GM18861 (cell line): Measurements from ENCODE around the gene WDFY3.

Source experiments
- ATAC-seq: cut with Tn5 transposase; IDR thresholded peaks from one replicate; pipeline ENCODE4 v1.9.1; 2021; ENCODE audit not compliant: unreplicated experiment

WDFY3 gene

GRCh38 chr4:84954982-84955567 lies 11.4 kb downstream of the WDFY3 start:
- ATAC-seq = no peak

DNA sequence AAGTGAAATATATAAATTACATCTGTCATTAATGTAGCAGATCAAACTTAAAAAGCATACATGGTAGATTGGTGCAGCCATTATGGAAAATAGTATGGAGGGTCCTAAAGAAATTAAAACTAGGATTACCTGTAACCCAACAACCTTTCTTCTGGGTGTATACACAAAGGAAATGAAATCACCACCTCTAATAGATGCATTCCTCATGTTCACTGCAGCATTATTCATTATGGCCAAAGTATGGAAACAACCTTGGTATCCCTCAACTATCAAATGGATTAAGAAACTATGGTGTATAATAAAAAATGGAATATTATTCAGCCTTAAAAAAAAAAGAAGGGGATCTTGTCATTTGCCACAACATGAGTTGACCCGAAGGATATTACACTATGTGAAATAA lies 13.7 kb downstream of the WDFY3 start:
- no peak for ATAC-seq

DNA sequence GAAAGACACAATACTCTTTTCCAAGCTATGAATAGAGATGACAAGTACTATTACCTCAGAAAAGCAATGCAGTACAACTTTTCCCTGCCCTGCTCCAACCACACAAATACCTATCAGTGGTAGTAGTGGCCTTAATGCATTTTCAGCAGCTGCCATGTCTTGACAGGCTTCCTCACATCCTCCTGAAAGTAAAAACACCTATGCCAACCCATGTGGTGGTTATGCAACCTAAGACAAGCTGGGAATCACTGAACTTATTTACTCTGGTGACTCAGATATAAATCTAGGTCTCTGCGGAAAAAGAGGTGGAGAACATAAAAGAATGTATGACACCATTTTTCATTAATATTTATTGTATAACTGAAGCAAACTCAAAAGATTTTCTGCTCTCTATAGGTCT lies 14.5 kb downstream of the WDFY3 start:
- ATAC-seq = no peak

DNA sequence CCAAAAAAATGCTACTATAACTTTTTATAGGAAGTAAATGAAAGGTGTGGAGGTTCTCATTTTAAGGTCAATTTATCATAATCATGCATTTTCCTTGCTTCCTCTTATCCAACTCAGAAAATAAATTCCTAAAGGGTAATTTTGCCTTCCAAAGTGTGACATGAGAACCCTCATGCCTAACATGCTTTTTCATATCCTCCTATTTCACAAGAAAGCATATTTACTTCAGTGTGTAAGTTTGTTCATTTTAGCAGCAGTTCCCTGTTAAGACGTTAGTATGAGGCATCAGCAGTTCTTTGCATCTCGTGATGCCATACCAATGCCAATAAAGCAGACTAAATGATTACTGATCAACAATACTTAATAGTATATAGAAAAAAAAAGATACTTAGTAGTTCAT lies 18.4 kb downstream of the WDFY3 start:
- no peak for ATAC-seq

DNA sequence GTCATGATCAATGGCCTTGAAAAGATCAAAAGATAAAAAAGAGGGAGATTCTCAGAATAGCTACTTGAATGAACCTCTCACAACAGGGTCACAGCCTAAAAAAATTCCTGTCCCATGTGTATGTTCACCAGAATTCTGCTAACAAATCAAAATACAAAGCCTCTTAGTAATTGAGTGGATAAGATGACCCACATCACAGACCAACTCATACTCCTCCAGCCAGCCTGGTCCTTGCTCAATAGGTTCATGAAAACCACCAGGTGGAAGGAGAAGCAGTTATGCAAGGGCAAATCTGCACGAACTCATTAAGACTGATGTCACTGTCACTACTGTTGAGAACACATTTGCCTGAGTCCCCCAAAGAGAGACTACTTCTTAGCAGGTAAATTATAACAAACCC lies 21.5 kb downstream of the WDFY3 start:
- ATAC-seq = no peak

- ATAC-seq = no peak
Measured at GRCh38 chr4:84940960-84941359, 25.5 kb downstream of the WDFY3 start.

DNA sequence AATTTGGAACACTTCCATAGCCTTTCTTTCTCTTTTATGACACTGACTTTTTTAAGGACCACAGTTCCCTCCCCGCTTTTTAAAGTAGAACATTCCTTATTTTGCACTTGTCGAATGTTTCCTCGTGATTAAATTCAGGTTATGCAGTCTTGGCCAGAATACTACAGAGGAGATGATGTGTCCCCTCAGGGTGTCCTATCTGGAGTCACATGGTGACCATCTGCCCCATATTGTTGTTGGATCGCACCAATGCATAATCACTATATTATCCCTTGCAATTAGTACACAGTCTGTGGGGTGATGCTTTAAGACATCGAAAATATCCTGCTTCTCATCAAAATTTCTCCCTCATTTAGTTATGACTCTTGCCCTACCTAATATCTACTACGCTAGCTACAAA lies 27.4 kb downstream of the WDFY3 start:
- no peak for ATAC-seq

GRCh38 chr4:84938316-84938715 lies 28.2 kb downstream of the WDFY3 start:
- no peak for ATAC-seq

GRCh38 chr4:84937381-84937977 lies 29.0 kb downstream of the WDFY3 start:
- no peak for ATAC-seq

GRCh38 chr4:84936123-84936522 lies 30.4 kb downstream of the WDFY3 start:
- no peak for ATAC-seq

GRCh38 chr4:84932462-84932861 lies 34.0 kb downstream of the WDFY3 start:
- ATAC-seq = no peak

DNA sequence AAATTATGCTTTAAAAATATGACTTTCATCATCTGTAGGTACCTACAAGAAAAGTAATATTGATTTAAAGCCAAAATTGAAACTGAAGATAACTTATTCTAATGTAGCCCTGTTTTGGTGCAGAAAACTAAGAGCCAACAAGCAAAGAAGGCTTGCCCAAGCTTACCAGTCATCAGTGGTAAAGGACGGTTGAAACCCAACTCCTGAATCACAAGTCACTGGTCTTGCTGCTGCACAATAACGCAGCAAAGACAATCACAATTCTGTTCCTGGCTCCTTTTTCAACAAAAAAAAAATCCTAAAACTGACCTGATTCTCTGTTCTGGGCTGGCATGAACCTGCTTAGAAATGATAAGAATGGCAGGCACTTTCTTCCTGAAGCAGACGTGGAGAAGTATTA lies 34.5 kb downstream of the WDFY3 start:
- ATAC-seq = no peak

DNA sequence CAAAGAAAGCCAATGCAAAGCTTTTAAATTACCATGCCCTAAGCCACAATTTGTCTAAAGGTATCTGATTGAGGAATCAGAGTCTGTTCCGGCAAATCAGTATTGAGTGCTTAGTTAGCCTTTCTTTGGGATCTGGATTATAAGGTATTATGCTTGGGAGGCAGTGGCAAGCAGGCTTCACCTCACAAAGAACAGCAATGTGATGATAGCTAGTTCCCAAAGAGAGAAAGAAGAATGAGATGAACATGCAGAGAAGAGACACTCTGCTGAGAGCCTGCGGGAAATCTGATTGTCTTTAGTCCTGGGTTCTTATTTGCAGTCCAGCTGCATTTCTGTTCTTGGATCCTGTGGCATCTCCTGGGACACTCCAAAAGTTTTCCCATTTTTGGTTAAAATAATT lies 35.2 kb downstream of the WDFY3 start:
- no peak for ATAC-seq

- ATAC-seq = no peak
Measured at GRCh38 chr4:84928089-84928488, 38.4 kb downstream of the WDFY3 start.

DNA sequence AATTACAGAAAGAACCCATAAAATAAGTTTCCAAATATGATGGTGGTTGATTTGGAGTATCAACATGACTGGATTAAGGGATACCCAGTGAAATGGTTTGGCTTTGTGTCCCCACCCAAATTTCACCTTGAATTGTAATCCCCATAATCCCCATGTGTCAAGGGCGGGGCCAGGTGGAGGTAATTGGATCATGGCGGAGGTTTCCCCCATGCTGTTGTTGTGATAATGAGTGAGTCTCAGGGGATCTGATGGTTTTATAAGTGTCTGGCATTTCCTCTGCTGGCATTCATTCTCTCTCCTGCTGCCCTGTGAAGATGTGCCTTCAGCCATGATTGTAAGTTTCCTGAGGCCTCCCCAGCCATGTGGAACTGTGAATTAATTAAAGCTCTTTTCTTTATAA lies 39.1 kb downstream of the WDFY3 start:
- no peak for ATAC-seq

DNA sequence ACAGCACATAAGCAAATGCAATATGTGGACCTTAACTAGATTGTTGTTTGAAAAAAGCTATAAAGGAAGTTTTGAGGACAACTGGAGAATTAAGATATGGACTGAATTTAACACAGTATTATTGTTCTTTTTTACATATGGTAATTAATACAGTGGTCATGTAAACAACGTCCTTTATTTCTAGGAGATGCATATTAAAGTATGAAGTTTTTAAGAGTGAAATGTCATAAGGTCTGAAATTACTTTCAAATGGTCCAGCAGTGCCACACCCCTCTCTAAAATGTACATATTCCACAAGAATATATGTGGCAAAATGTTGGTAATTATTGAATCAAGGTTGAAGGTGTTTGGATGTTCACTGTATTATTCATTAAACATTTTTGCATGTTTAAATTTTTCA lies 40.9 kb downstream of the WDFY3 start:
- ATAC-seq = no peak

- ATAC-seq = no peak
Measured at GRCh38 chr4:84924434-84924833, 42.1 kb downstream of the WDFY3 start.

GRCh38 chr4:84920617-84921016 lies 45.9 kb downstream of the WDFY3 start:
- ATAC-seq = no peak

- no peak for ATAC-seq
Measured at GRCh38 chr4:84917869-84918600, 48.5 kb downstream of the WDFY3 start.

- no peak for ATAC-seq
Measured at GRCh38 chr4:84917086-84917821, 49.2 kb downstream of the WDFY3 start.

GRCh38 chr4:84916227-84916626 lies 50.3 kb downstream of the WDFY3 start:
- ATAC-seq = no peak

- ATAC-seq = no peak
Measured at GRCh38 chr4:84915396-84915780, 51.1 kb downstream of the WDFY3 start.
